ENCODE measurements around the gene OR1M1.
A peak's percentile ranks its signal among the peaks of the same experiment; 100 is the strongest.

The OR1M1 gene

DNA sequence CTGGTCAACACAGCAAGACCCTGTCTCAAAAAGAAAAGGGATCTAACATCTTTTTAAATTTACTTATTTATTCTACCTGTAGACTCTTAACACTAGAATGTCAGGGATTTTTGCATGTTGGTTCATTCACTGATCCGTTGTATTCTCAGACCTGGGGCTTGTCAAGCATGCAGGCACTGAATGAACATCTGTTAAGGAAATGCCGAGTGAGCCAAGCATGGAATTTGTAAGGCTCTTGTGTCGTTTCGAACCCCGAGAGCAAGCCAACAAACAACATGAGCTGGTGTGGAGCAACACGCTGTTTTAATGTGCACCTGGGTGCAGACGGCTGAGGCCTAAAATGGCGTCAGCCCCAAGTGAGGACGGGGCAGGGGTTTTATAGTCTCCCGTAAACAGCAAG, 10.0 kb upstream of the OR1M1 start:
- DNase-seq, result no peak

DNA sequence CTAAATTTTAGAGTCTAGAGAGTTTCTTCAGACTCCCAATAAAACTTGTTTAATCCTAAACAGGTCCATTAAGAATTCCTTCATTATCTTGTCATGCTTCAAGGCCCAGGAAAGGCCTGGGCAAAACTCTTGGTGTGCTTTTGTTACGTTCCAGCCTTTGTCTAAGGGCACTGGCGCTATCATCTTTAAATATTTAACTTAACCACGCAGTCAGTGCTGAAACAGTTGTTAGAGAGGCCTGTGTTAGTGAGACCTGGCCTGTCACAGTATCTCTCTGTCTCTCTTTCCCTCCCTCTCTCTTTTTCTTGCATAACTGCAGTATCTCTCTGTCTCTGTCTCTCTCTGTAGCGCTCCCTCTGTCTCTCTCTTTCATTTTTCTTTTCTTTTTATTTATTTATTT, 8.2 kb upstream of the OR1M1 start:
- DNase-seq, result no peak

DNA sequence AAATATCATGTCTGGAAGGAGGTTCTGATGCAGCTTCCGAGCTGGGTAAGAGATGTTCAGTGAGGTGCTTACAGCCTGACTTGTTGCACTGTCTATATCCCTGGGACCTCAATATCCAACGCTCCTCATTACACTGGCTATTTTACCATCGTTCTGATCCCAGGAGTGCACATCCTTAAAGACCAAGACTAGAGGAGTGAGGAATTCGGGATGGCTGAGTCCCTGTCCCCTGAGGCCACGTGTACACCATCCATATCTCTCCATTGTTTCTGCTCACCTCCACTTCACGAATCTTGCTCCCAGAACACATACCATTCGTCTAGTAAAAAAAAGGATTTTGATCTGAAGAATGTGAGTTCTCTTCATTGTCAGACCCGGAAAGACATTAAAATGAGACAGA, 20.5 kb downstream of the OR1M1 start, which contains the start of gene OR7G2:
Gene OR7G2 (minus strand): TSS at position 101 of the 400 bp plus-strand sequence. CDS start 4,232 bp downstream, outside the sequence.
- no peak for DNase-seq

DNA sequence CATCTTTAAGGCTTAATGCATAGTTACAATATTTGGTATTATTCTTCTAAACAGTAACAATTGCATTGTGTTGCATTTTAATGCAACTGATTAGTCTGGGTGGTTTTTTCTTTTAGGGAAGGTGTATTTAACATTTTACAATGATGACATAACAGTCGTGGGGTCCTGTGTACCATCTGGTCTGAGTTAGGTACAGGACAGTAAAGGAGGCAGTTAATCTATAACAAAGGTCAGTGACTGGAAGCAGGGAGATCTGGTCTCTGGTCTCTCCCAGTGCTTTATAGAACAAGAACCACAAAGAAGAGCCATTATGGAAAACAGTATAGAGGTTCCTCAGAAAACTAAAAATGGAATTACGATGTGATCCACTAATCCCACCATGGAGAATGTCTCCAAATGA, 23.1 kb downstream of the OR1M1 start:
- no peak for DNase-seq

GRCh38 chr19:9115307-9115813, 28.5 kb downstream of the OR1M1 start, which contains the start of gene OR7G1:
Gene OR7G1, minus strand, starts transcription at chr19:9115763. Its CDS starts 0 bp downstream, at chr19:9115763.
- DNase-seq, result no peak

GRCh38 chr19:9116547-9116946, 29.7 kb downstream of the OR1M1 start:
- no peak for DNase-seq

DNA sequence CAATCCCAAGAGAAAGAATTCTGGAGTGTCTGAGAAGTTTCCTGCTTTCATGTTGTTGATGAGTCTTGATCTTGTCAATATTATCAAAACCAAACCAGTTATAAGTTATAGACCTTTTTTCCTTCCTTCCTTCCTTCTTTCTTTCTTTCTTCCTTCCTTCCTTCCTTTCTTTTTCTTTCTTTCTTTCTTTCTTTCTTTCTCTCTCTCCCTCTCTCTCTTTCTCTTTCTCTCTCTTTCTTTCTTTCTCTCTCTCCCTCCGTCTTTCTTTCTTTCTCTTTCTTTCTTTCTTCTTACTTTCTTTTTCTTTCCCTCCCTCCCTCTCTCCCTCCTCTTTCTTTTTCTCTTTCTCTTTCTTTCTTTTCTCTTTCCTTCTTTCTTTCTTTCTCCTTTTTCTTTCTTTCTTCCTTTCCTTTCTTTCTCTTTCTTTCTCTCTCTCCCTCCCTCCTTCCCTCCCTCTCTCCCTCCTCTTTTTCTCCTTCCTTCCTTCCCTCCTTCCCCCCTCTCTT, 40.1 kb downstream of the OR1M1 start, which contains the start of gene OR7G3:
Gene OR7G3 (minus strand): TSS at position 51 of the 506 bp plus-strand sequence. CDS start 0 bp downstream, at position 51.
- no peak for DNase-seq

- no peak for DNase-seq
Observed at GRCh38 chr19:9128171-9128570, 41.3 kb downstream of the OR1M1 start.

- DNase-seq, result no peak
Observed at GRCh38 chr19:9130965-9131364, 44.1 kb downstream of the OR1M1 start.

DNA sequence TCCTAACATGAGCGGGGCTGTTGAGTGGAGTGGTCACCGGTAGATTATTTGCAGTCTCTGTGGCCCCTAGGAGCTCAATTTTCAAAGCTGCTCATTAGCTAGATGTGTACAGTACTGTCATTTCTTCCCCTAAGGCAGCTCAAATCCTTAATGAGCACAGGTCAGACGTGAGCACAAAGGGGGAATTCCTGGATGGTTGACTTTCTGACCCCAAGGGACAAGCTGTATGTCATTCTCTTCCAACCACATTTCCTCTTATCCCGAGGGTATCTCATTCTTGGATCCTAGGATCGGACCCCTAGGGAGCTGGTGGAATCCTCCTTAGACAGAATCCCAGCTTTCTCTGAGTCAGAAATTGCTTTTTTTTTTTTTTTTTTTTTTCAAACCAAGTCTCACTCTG, 45.6 kb downstream of the OR1M1 start:
- DNase-seq, result no peak

GRCh38 chr19:9139609-9140158, 52.8 kb downstream of the OR1M1 start:
- no peak for DNase-seq

- DNase-seq, result peak; percentile 85
Observed at GRCh38 chr19:9140159-9140874, 53.5 kb downstream of the OR1M1 start, which contains the start of gene ZNF317. Gene ZNF317, plus strand, starts transcription at chr19:9140397. Its CDS starts 15,620 bp downstream, at chr19:9156017.

GRCh38 chr19:9144920-9145319, 58.1 kb downstream of the OR1M1 start:
- no peak for DNase-seq

All from activated CD4-positive, CD25-positive, alpha-beta regulatory T cell treated with anti-CD3 and anti-CD28 coated beads, Interleukin-2, amount 50 U/mL, for 72 hours (primary cell).